NCI-H2081 treated with DMSO at 0.1 percent for 48 hours (cell line): ENCODE measurements around the gene NFIC.

ENCODE experiments used
- DNase-seq: peaks from one replicate; lab custom pipeline; 2025; lab: John Stamatoyannopoulos, UW

NFIC gene

DNA sequence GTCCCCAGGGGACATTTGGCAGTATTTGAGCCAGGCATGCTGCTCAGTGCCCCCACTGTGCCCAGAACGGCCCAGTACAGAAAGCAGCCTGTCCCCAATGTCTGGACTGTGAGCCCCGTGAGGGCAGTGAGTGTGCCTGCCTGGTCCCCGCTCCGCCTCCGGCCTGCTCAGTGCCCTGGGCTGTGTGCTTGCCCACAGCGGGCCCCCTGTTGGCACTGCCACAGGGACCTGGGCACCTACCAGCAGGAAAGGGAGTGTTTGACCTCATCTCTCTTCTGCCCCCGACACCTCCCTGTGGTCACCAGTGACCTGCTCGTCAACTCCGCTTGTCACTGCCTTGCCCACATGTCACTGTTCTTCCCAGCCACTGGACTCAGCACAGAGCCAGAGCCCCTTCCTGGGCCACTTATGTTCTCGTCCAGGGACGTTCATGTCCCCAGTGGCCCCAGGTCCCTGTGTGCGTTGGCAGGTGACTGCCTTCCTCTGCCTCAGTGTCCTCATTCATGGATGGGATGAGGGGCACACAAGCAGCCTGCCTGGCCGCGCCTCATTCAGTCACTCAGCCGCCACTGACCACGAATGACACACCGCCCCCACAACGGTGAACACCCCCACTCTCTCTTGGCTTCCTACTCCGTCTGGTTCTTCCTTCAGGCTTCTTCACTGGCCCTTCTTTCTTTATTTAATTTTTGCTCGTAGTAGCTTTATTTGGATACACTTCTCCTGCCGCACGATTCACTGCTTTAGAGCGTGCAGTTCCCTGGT, 142.6 kb downstream of the NFIC start:
- no peak for DNase-seq

DNA sequence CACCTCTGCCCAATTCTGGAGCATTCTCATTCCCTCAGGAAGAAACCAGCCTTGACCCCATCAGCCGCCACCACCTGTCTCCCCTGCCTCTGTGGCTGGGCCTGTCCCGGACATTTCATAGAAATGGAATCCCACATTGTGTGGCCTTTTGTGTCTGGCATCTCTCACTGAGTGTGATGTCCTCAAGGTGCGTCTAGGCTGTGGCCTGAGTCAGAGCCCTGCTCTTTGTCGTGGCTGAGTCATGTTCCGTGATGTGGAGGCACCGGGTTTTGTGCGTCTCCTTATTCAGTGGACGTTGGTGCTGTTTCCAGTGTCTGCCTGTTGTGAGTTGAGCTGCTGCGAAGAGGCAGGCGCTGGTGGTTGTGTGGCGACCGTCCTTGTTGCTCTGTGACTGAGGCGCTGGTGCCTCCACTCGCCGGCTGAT, 143.2 kb downstream of the NFIC start:
- DNase-seq, result no peak

DNA sequence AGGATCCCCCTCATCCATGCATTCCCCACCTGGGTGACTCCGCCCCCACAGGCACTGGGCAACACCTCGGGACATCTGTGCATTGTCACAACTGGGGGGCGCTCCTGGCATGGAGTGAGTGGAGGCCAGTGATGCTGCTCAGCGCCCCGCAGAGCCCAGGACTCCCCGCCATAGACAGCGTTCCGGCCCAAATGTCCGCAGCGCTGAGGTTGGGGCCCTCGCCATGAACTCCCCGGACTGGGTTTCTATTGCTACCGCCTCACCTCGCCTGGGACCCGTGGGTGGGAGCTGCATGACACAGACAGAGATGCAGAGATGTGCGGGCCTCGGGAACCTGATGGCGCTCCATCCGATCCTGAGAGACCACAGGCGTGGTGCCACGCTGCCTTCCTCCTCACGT, 144.3 kb downstream of the NFIC start:
- no peak for DNase-seq

DNA sequence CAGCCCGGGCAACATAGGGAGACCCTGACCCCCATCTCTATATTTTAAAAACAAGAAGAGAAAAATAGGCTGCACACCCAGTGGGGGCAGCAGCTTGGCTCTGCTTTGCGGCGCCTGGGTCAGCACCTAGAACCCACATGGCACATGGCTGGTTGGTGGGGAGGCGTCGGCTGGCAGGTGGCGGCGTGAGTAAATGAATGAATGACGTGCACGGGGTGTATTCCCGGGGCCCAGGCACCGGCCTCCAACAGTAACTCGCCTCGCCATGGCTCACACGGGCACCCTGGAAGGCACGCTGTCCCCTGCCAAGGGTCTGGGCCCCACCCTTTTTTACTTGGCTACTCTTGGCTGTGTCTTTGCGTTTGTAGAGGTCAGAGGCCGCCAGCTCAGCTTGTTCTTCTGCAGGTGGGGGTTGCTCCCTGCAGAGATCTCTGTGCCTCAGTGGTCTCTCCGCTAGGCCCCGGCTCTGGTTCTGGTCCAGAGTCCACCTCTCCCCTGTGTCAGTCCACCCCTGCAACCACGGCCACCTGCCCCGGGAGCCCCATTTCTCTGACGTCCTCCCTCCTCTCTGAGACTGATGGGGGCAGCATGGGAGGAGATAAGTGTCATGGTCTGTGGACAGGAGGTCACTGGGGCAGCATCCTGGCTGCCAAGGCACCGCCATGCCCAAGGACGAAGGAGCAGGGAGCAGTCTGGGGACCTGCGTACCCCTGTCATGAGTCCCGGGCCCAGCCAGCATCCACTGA, 145.3 kb downstream of the NFIC start:
- no peak for DNase-seq

DNA sequence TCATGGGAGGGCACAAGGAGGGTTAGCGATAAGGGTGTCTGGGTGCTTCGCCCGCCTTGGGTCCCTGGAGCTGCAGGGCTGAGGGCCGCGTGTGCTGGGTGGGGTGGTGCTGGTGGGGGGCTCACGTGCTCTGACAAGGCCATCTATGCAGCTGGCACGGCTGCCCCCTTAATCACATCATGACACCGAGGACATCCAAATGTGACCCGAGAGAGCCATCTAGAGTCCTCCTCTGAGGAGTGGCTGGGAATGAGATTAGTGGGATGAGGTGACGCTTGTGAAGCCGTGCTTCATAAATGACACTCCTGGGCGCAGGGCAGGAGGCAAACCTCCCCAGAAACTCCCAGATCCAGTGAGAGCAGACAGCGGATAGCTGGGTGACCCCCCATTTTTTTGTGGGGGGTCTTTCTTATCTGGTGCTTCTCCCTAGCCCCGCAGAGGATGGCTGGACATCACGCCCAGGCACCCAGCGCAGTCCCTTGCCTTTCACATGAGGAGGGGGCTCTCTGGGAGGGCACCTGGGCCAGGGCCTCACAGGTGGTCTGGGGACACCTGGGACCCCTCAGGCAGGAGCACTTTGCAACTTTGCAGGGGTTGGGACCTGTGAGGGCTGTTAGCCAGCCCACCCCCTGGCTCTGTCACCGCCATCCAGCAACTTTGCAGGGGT, 146.3 kb downstream of the NFIC start:
- DNase-seq, result no peak

DNA sequence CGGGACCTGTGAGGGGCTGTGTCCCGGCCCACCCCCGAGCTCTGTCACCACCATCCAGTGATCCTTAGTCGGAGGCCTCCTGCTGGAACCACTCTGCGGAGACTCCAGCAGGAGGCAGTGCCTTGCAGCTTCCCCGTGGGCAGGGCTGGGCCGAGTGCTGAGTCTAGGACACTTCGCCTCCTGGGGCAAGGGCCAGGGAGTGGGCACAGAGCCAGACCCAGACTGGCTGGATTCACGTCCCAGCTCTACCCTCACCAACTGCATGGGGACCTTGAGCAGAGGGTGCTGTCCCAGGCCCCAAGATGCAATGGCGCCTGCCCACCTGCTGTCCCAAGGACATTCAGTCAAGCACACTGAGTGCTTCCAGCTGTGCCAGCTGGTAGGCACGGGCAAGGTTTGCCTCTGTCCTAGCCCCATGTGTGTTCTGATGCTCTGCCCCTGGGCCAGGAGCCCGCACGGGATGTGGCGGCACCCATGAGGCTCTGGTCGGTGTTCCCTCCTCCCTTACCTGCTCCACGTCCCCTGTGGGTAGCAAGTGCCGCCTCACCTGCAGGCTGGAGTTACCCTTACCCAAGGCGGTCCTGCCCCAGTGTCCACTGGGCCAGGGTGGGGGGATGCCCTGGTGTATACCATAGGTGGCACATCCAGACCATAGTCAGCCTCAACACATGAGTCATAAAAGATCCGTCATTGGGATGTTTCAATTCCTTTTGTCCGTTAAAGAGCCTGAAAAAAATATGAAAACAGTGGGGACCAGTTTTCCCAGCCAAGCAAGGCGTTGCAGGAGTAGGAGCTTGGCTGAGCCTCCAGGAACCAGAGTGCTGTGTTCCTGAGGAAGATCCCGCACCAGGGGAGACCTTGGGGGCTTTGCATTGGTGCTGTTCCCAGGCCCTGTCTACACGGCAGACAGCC, 147.1 kb downstream of the NFIC start:
- no peak for DNase-seq

DNA sequence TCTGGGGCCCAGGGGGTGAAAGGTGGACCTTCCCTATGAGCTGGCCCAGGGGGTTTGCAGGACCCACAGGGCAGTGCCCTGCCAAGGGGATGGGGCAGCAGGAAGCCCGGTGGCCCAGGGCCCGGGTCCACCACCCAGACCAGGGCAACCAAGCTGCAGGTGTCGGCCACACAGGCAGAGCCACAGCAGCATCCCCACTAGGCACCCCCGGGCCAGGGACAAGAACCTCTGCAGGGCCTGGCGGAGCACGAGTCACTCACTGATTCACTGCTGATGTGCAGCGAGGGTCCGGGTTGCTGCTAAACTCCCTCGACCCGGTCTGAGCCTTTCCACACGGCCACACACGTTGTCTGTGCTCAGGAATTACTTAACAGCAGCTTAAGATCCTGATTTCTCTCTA, 148.5 kb downstream of the NFIC start:
- DNase-seq, result no peak

DNA sequence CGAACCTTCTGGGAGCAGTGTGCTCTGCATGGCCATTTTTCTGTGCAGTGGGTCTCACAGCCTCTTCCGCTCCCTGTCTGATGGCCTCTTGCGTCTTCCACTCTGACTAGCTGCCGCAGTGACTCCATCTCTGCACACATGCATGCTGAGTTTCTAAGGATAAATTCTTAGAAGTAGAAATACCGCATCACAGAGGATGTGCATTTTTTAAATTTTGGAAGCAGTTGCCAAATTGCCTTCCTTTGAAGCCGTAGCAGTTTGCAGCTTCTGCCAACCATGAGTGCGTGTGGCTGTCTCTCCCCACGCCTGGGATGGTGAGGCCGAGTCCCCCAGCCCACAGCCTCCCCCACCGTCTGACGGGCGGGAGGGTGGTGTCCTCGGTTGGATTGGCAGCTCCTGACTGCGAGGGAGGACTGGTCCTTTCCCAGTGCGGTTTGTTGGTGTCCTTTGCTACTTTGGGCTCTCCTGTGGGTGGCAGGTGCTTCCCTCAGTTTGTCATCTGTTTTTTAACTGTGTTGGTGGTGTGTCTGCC, 149.6 kb downstream of the NFIC start:
- DNase-seq, result no peak

DNA sequence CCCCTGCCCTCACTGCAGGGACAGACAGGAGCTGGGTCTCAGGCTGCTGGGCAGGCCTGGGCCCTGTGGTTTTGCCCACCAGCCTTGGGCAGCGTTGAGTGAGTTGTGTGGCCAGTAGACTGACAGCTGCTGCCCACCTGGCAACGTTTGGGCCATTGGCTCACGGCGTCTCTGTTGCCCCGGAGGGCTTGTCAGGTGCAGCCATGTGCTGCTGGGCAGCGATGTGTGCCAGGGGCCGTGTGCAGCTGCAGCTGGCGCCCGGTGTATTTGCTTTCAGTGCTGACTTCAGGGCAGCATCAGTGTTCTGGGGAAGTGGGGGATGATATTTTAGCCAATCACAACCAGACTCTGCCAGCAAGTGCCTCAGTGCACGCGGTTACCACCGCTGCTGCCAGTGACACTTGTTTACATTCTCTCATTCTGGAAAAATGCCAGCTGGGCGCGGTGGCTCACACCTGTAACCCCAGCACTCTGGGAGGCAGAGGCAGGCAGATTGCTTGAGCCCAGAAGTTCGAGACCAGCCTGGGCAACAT, 150.4 kb downstream of the NFIC start:
- DNase-seq, result peak; percentile 93

DNA sequence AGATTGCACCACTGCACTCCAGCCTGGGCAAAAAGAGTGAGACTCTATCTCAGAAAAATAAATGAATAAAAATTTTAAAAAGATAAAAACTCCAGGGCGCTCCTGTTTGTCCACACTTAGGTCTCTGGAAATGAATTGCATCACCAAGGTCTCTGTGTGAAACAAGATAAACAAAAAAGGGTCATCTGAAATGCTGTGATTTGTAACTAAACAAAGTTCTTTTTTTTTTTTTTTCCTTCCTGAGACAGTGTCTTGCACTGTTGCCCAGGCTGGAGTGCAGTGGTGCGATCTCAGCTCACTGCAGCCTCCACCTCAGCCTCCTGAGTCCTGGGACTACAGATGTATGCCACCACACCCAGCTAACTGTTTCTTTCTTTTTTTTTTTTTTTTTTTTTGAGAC, 151.3 kb downstream of the NFIC start:
- DNase-seq, result no peak

DNA sequence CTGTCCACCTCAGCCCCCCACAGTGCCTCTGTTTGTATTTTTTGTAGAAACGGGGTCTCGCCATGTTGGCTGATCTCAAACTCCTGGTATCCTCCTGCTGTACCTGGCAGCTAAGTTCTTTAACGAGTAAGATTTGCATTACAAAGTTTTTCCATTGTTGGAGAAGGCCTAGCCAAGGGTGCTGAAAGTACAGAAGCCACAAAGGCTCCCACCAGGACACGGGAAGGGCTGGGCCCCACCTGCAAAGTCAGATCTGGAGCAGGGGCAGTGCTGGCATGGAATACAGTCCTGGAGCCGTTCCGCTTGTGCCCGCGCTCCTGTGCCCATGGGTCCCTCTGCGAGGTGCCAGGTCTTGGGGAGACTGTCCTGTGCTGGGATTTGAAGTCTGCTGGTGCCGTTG, 151.9 kb downstream of the NFIC start:
- no peak for DNase-seq

DNA sequence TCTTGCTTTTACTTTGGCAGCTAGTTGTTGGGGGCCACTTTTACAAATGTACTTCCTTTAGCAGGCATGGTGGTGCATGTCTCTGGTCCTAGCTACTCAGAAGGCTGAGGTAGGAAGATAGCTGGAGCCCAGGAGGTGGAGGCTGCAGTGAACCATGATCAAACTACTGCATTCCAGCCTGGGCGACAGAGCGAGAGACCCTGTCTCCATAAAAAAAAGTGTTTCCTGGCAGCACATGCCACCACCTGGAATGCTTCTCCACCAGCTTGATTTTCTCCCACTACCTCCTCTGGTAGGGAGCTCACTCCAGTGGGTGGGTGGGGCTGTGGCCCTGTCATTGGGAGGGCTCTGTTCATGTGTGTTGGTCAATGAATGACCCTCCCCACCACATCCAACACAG, 152.3 kb downstream of the NFIC start:
- no peak for DNase-seq
